ENCODE data around the gene PRDM2.
"Not testable (repeated sequence)": the region's sequence is repeated elsewhere in the genome, so short reads cannot be mapped to it uniquely, and the experiment has no call there.

Gene PRDM2

GRCh38 chr1:13706046-13706445 is 6.1 kb downstream of the PRDM2 start:
- Histone ChIP-seq H3K36me3 (ENCODE audit: control insufficient read depth in 4 of 4, insufficient read depth in 4 of 4, low read length in 3 of 4) (no peaks in the 10 kb centered on the region), H3K9me3 (ENCODE audit: control extremely low read depth in 1 of 5, control insufficient read depth in 4 of 5, insufficient read depth in 2 of 5, low read depth in 1 of 5, low read length in 4 of 5) (no peaks in the 10 kb centered on the region), H3K27ac (ENCODE audit: insufficient read depth in 1 of 2, low read depth in 1 of 2, low read length in 2 of 2, poor library complexity in 1 of 2, severe bottlenecking in 2 of 2) (no peak overlapping the region), H3K4me3 (ENCODE audit: control insufficient read depth in 1 of 7, extremely low read depth in 1 of 7, insufficient read depth in 4 of 7, low read depth in 2 of 7, low read length in 6 of 7) (no peak overlapping the region), H3K27me3 (replicated peaks in 2 of 5; ENCODE audit: control insufficient read depth in 4 of 5, insufficient read depth in 5 of 5, low read length in 4 of 5) (no peaks in the 10 kb centered on the region), H3K4me1 (ENCODE audit: control extremely low read depth in 1 of 4, control insufficient read depth in 4 of 4, insufficient read depth in 4 of 4, low read length in 3 of 4) (peaks cover 2 to 27% (median 16%) of the 10 kb centered on the region in 4 experiments)
- ChIA-PET POLR2A (no interaction called here), CTCF (interaction anchor here (0.9 to 1.6 kb wide), 2 partner anchors 20 to 23 kb away, joined by 3 to 5 read pairs; no protein-coding TSS in a partner anchor)
- peak in 1 of 3 donors; percentile 25 for DNase-seq
- WGBS (ENCODE audit: insufficient coverage): 38% methylated on average over 1 of the region's 2 CpGs

- 100% methylated on average over 3 of the region's 3 CpGs for WGBS (ENCODE audit: insufficient coverage)
- Histone ChIP-seq H3K9me3 (ENCODE audit: control extremely low read depth in 1 of 5, control insufficient read depth in 4 of 5, insufficient read depth in 2 of 5, low read depth in 1 of 5, low read length in 4 of 5) (no peaks in the 10 kb centered on the region), H3K27me3 (replicated peaks in 2 of 5; ENCODE audit: control insufficient read depth in 4 of 5, insufficient read depth in 5 of 5, low read length in 4 of 5) (no peaks in the 10 kb centered on the region), H3K4me3 (ENCODE audit: control insufficient read depth in 1 of 7, extremely low read depth in 1 of 7, insufficient read depth in 4 of 7, low read depth in 2 of 7, low read length in 6 of 7) (no peak overlapping the region), H3K27ac (ENCODE audit: insufficient read depth in 1 of 2, low read depth in 1 of 2, low read length in 2 of 2, poor library complexity in 1 of 2, severe bottlenecking in 2 of 2) (no peak overlapping the region), H3K4me1 (ENCODE audit: control extremely low read depth in 1 of 4, control insufficient read depth in 4 of 4, insufficient read depth in 4 of 4, low read length in 3 of 4) (peaks cover 0 to 18% (median 13%) of the 10 kb centered on the region in 4 experiments), H3K36me3 (ENCODE audit: control insufficient read depth in 4 of 4, insufficient read depth in 4 of 4, low read length in 3 of 4) (no peaks in the 10 kb centered on the region)
- CTCF ChIA-PET: interaction anchor here (0.9 to 2.4 kb wide), 4 partner anchors 10 to 37 kb away, joined by 3 to 18 read pairs (median 5); no protein-coding TSS in a partner anchor
- POLR2A ChIA-PET: no interaction called here
- DNase-seq: no peak
Observed at GRCh38 chr1:13707164-13707563, 7.2 kb downstream of the PRDM2 start.

- Histone ChIP-seq H3K9me3 (ENCODE audit: control extremely low read depth in 1 of 5, control insufficient read depth in 4 of 5, insufficient read depth in 2 of 5, low read depth in 1 of 5, low read length in 4 of 5) (no peaks in the 10 kb centered on the region), H3K4me3 (ENCODE audit: control insufficient read depth in 1 of 7, extremely low read depth in 1 of 7, insufficient read depth in 4 of 7, low read depth in 2 of 7, low read length in 6 of 7) (no peak overlapping the region), H3K27ac (ENCODE audit: insufficient read depth in 1 of 2, low read depth in 1 of 2, low read length in 2 of 2, poor library complexity in 1 of 2, severe bottlenecking in 2 of 2) (no peak overlapping the region), H3K36me3 (ENCODE audit: control insufficient read depth in 4 of 4, insufficient read depth in 4 of 4, low read length in 3 of 4) (no peaks in the 10 kb centered on the region), H3K4me1 (ENCODE audit: control extremely low read depth in 1 of 4, control insufficient read depth in 4 of 4, insufficient read depth in 4 of 4, low read length in 3 of 4) (peaks cover 0 to 15% (median 6%) of the 10 kb centered on the region in 4 experiments), H3K27me3 (replicated peaks in 2 of 5; ENCODE audit: control insufficient read depth in 4 of 5, insufficient read depth in 5 of 5, low read length in 4 of 5) (no peaks in the 10 kb centered on the region)
- no peak for DNase-seq
- ChIA-PET POLR2A (no interaction called here), CTCF (interaction anchor here (1.5 to 2.4 kb wide), 2 partner anchors 17 to 36 kb away, joined by 6 to 18 read pairs; no protein-coding TSS in a partner anchor)
- WGBS (ENCODE audit: insufficient coverage): 94% methylated on average over 3 of the region's 10 CpGs
Observed at GRCh38 chr1:13708380-13708982, 8.5 kb downstream of the PRDM2 start.

GRCh38 chr1:13710086-13710485 is 10.1 kb downstream of the PRDM2 start:
- WGBS (ENCODE audit: insufficient coverage): no CpG with 5 or more reads among the region's 2 CpGs
- ChIA-PET CTCF (interaction anchor here (0.8 kb wide), 1 partner anchor 12 kb away, joined by 3 read pairs; no protein-coding TSS in a partner anchor), POLR2A (no interaction called here)
- H3K9me3 ChIP-seq (ENCODE audit: control extremely low read depth in 1 of 5, control insufficient read depth in 4 of 5, insufficient read depth in 2 of 5, low read depth in 1 of 5, low read length in 4 of 5): no peaks in the 10 kb centered on the region
- H3K27ac ChIP-seq (ENCODE audit: insufficient read depth in 1 of 2, low read depth in 1 of 2, low read length in 2 of 2, poor library complexity in 1 of 2, severe bottlenecking in 2 of 2): no peak overlapping the region
- no peak for DNase-seq
- no peak overlapping the region for H3K4me3 ChIP-seq (ENCODE audit: control insufficient read depth in 1 of 7, extremely low read depth in 1 of 7, insufficient read depth in 4 of 7, low read depth in 2 of 7, low read length in 6 of 7)
- peaks cover 0 to 13% (median 4%) of the 10 kb centered on the region in 4 experiments for H3K4me1 ChIP-seq (ENCODE audit: control extremely low read depth in 1 of 4, control insufficient read depth in 4 of 4, insufficient read depth in 4 of 4, low read length in 3 of 4)
- H3K27me3 ChIP-seq (replicated peaks in 2 of 5; ENCODE audit: control insufficient read depth in 4 of 5, insufficient read depth in 5 of 5, low read length in 4 of 5): no peaks in the 10 kb centered on the region
- H3K36me3 ChIP-seq (ENCODE audit: control insufficient read depth in 4 of 4, insufficient read depth in 4 of 4, low read length in 3 of 4): no peaks in the 10 kb centered on the region

GRCh38 chr1:13714851-13715250 is 14.9 kb downstream of the PRDM2 start:
- no peaks in the 10 kb centered on the region for H3K4me1 ChIP-seq (ENCODE audit: control extremely low read depth in 1 of 4, control insufficient read depth in 4 of 4, insufficient read depth in 4 of 4, low read length in 3 of 4)

GRCh38 chr1:13715616-13716287 is 15.8 kb downstream of the PRDM2 start:
- POLR2A ChIA-PET; H3K4me3 ChIP-seq (ENCODE audit: control insufficient read depth in 1 of 7, extremely low read depth in 1 of 7, insufficient read depth in 4 of 7, low read depth in 2 of 7, low read length in 6 of 7); DNase-seq; H3K27me3 ChIP-seq (replicated peaks in 2 of 5; ENCODE audit: control insufficient read depth in 4 of 5, insufficient read depth in 5 of 5, low read length in 4 of 5); H3K4me1 ChIP-seq (ENCODE audit: control extremely low read depth in 1 of 4, control insufficient read depth in 4 of 4, insufficient read depth in 4 of 4, low read length in 3 of 4); H3K9me3 ChIP-seq (ENCODE audit: control extremely low read depth in 1 of 5, control insufficient read depth in 4 of 5, insufficient read depth in 2 of 5, low read depth in 1 of 5, low read length in 4 of 5); H3K27ac ChIP-seq (ENCODE audit: insufficient read depth in 1 of 2, low read depth in 1 of 2, low read length in 2 of 2, poor library complexity in 1 of 2, severe bottlenecking in 2 of 2); H3K36me3 ChIP-seq (ENCODE audit: control insufficient read depth in 4 of 4, insufficient read depth in 4 of 4, low read length in 3 of 4): not testable (repeated sequence)
- WGBS (ENCODE audit: insufficient coverage): no CpG with 5 or more reads among the region's 9 CpGs
- CTCF ChIA-PET: interaction anchor here (1.0 to 5.0 kb wide), 5 partner anchors 10 to 53 kb away, joined by 3 to 24 read pairs (median 4); no protein-coding TSS in a partner anchor

More at GRCh38 chr1:13714851-13715250, 14.9 kb downstream of the PRDM2 start:
- Histone ChIP-seq H3K9me3 (ENCODE audit: control extremely low read depth in 1 of 5, control insufficient read depth in 4 of 5, insufficient read depth in 2 of 5, low read depth in 1 of 5, low read length in 4 of 5) (no peaks in the 10 kb centered on the region), H3K27me3 (replicated peaks in 2 of 5; ENCODE audit: control insufficient read depth in 4 of 5, insufficient read depth in 5 of 5, low read length in 4 of 5) (no peaks in the 10 kb centered on the region), H3K36me3 (ENCODE audit: control insufficient read depth in 4 of 4, insufficient read depth in 4 of 4, low read length in 3 of 4) (peaks cover 0 to 2% (median under 1%) of the 10 kb centered on the region in 4 experiments), H3K4me3 (ENCODE audit: control insufficient read depth in 1 of 7, extremely low read depth in 1 of 7, insufficient read depth in 4 of 7, low read depth in 2 of 7, low read length in 6 of 7) (no peak overlapping the region), H3K27ac (ENCODE audit: insufficient read depth in 1 of 2, low read depth in 1 of 2, low read length in 2 of 2, poor library complexity in 1 of 2, severe bottlenecking in 2 of 2) (no peak overlapping the region)
- WGBS (ENCODE audit: insufficient coverage): no CpG with 5 or more reads among the region's 3 CpGs
- ChIA-PET CTCF (interaction anchor here (1.0 to 5.0 kb wide), 5 partner anchors 11 to 52 kb away, joined by 3 to 24 read pairs (median 4); no protein-coding TSS in a partner anchor), POLR2A (interaction anchor here (0.6 kb wide), 1 partner anchor 104 kb away, joined by 4 read pairs; no protein-coding TSS in a partner anchor)
- no peak for DNase-seq
